Spleen (tissue), 11 donors: Measurements from ENCODE around the gene MGAT4C. TPM values are rescaled to one million over a fixed set of nuclear protein-coding genes. Genes with fewer than 3 reads are reported as not detected.

Source experiments
- DNase-seq: peaks from one replicate; pipeline ENCODE4 v3.0.0-alpha.2; 2020
- H3K27ac ChIP-seq, 8 donors: fragments of 200-600 bp; sonication (generic) in 7 of 8; 1 replicate in 4 of 8; 2 replicates in 4 of 8; pipeline versions ENCODE4 v1.5.0 to v1.8.0; 2016 to 2021; ENCODE audit warnings: inconsistent platforms in 4 of 8, mild to moderate bottlenecking in 4 of 8, moderate library complexity in 1 of 8
- H3K27me3 ChIP-seq, 7 donors: fragments of 200-600 bp; sonication (generic) in 6 of 7; replicated peaks in 1 of 7; 1 replicate in 4 of 7; 2 replicates in 3 of 7; pipeline versions ENCODE4 v1.5.0 to v1.8.0; 2016 to 2021; ENCODE audit warnings: inconsistent platforms in 3 of 7, mild to moderate bottlenecking in 1 of 7
- H3K36me3 ChIP-seq, 6 donors: fragments of 200-600 bp; sonication (generic) in 5 of 6; 1 replicate in 4 of 6; 2 replicates in 2 of 6; pipeline versions ENCODE4 v1.5.0 to v1.8.0; 2016 to 2021; ENCODE audit warnings: inconsistent platforms in 2 of 6
- H3K4me1 ChIP-seq, 6 donors: fragments of 200-600 bp; sonication (generic) in 5 of 6; 1 replicate in 3 of 6; 2 replicates in 3 of 6; pipeline versions ENCODE4 v1.5.0 to v1.8.0; 2016 to 2021; ENCODE audit warnings: inconsistent platforms in 3 of 6
- H3K4me3 ChIP-seq, 8 donors: fragments of 200-600 bp; sonication (generic) in 7 of 8; 1 replicate in 4 of 8; 2 replicates in 4 of 8; pipeline versions ENCODE4 v1.5.0 to v1.8.0; 2016 to 2021; ENCODE audit warnings: inconsistent platforms in 4 of 8, mild to moderate bottlenecking in 4 of 8, moderate library complexity in 2 of 8
- H3K9me3 ChIP-seq, 8 donors: fragments of 200-600 bp; sonication (generic) in 7 of 8; 1 replicate in 4 of 8; 2 replicates in 4 of 8; pipeline versions ENCODE4 v1.5.0 to v1.8.0; 2016 to 2021; ENCODE audit warnings: inconsistent platforms in 4 of 8
- POLR2A ChIP-seq, 3 donors: fragments of 450-650 bp; IDR thresholded peaks; one replicate each; pipeline ENCODE4 v1.5.1; 2017; ENCODE audit warnings: antibody characterized with exemption in 3 of 3, mild to moderate bottlenecking in 1 of 3
- POLR2AphosphoS5 ChIP-seq, 3 donors: sonication (generic); formaldehyde crosslinking; IDR thresholded peaks; one replicate each; pipeline ENCODE4 v1.5.1; 2017; ENCODE audit warnings: antibody characterized with exemption in 3 of 3
- WGBS, 5 donors: extraction: QIAGEN DNeasy Blood & Tissue Kit in 3 of 5; methylation state at CpG; one replicate each; pipeline versions ENCODE4 v1.1.5 to v1.1.7; 2013 to 2018; 5-methylcytosine and 5-hydroxymethylcytosine counted together
- intact Hi-C: fragments of 100-400 bp; cut with DNase I; formaldehyde crosslinking; loops from one replicate; pipeline ENCODE4 v1.15.0; 2023; ENCODE audit warnings: low total_unique reads
- polyA plus RNA-seq, 3 donors: library from polyadenylated mRNA; stranded (reverse); fragments of 200-250 nt; gene quantifications; one replicate each; pipeline ENCODE4 v1.2.1, GENCODE V29; 2013
- total RNA-seq, 7 donors: library from RNA; depleted of rRNA in 3 of 7; stranded (reverse); fragments of >200 nt in 3 of 7; fragmentation: NEBNext Ultra II Directional in 4 of 7; extraction: Animal tissue kit (Norgen Biotek cat#: 25700) in 4 of 7; gene quantifications; one replicate each; pipeline versions ENCODE4 v1.1.0 to v1.2.1, GENCODE V29; 2016 to 2021
- TF ChIP-seq, protein P1 (sequence below), 11 experiments: fragments of 200-600 bp in 7 of 11; fragments of 450-650 bp in 4 of 11; sonication (generic) in 4 of 11; IDR thresholded peaks in 8 of 11; conservative IDR thresholded peaks in 3 of 11; 1 replicate in 7 of 11; 2 replicates in 4 of 11; pipeline versions ENCODE4 v1.4.0 to v1.8.0; 2016 to 2021; ENCODE audit warnings: antibody characterized with exemption in 11 of 11, inconsistent platforms in 4 of 11, mild to moderate bottlenecking in 1 of 11
- donor health status: healthy with polysubstance abuse.
- donor health status: DM: no; HTN: no; CAD: no; lungs with moderate emphysema.
- donor health status: DM: no; HTN: no; CAD: no.
- donor health status: Bipolar disorder and iron deficiency.
- donor health status: healthy.
- donor health status: DM: no; HTN: no; CAD: no.
- donor health status: DM: yes; HTN: yes; CAD: no.

MGAT4C gene
- total and polyA plus RNA-seq, 10 donors = 0.03 TPM; not detected in 9

GRCh38 chr12:85993746-85994145 is 262.4 kb downstream of the MGAT4C start:
- H3K4me1 ChIP-seq = no peaks in the 10 kb centered on the region
- DNase-seq = no peak
- no peak overlapping the region for H3K4me3 ChIP-seq
- 77 to 88% (median 88%) methylated on average over 4 of the region's 4 CpGs for WGBS, 5 donors
- no peak overlapping the region for H3K27ac ChIP-seq
- no peaks in the 10 kb centered on the region for H3K27me3 ChIP-seq
- no peaks in the 10 kb centered on the region for H3K36me3 ChIP-seq
- TF ChIP-seq POLR2AphosphoS5 (IDR thresholded peaks at IDR 0.05) (no peak), POLR2A (IDR thresholded peaks at IDR 0.05) (no peak)
- TF ChIP-seq, protein P1, sequence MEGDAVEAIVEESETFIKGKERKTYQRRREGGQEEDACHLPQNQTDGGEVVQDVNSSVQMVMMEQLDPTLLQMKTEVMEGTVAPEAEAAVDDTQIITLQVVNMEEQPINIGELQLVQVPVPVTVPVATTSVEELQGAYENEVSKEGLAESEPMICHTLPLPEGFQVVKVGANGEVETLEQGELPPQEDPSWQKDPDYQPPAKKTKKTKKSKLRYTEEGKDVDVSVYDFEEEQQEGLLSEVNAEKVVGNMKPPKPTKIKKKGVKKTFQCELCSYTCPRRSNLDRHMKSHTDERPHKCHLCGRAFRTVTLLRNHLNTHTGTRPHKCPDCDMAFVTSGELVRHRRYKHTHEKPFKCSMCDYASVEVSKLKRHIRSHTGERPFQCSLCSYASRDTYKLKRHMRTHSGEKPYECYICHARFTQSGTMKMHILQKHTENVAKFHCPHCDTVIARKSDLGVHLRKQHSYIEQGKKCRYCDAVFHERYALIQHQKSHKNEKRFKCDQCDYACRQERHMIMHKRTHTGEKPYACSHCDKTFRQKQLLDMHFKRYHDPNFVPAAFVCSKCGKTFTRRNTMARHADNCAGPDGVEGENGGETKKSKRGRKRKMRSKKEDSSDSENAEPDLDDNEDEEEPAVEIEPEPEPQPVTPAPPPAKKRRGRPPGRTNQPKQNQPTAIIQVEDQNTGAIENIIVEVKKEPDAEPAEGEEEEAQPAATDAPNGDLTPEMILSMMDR (IDR thresholded peaks at IDR 0.05 in 8 of 11, conservative IDR thresholded peaks at IDR 0.05 in 3 of 11) = no peak
- intact Hi-C loops = no loop called here
- H3K9me3 ChIP-seq = peaks cover 0 to 73% (median 61%) of the 10 kb centered on the region in 8 donors

DNA sequence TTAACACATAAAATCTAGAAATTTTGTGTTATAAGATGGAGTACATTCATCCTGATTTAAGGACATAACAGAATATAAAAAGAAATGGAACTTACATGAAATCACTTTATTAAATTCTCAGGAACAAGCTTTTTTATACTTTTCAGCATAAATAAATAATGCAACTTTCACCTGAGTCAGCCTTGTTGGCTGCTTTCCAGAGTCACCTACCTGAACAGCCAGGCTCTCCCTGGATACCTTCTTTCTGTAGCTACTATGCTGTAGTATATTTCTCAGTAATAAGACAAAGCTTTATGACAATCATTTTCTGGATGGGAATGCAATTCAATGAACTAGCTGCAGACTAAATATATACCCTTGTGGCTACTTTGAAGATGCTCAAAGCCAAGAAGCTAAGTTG is 270.2 kb downstream of the MGAT4C start:
- TF ChIP-seq, protein P1 (IDR thresholded peaks at IDR 0.05 in 8 of 11, conservative IDR thresholded peaks at IDR 0.05 in 3 of 11) = no peak
- no peak for TF ChIP-seq POLR2A (IDR thresholded peaks at IDR 0.05)
- no peak for TF ChIP-seq POLR2AphosphoS5 (IDR thresholded peaks at IDR 0.05)
- no peaks in the 10 kb centered on the region for H3K27me3 ChIP-seq
- H3K36me3 ChIP-seq = no peaks in the 10 kb centered on the region
- H3K4me3 ChIP-seq = no peak overlapping the region
- H3K27ac ChIP-seq = no peak overlapping the region
- no peak for DNase-seq
- peaks cover 0 to 4% (median 3%) of the 10 kb centered on the region in 8 donors for H3K9me3 ChIP-seq
- intact Hi-C loops = no loop called here
- no peaks in the 10 kb centered on the region for H3K4me1 ChIP-seq

DNA sequence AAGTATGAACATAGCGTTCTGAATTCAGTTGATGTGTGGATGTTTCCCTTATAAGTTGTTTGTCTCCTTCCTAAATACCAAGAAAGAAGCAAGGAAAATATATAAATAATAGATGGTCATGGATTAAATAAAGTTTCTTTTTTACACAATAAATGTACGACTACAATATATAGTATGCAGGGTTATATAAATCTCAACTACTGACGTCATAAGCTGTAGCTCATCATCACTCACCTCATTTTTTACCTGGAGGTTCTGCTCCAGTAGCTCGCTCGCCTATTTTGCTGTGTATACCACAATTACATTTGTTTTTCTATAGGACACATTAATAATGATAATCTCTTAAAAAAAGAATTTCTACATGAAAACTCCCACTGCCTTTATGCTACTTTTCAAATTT is 272.6 kb downstream of the MGAT4C start:
- 78 to 87% (median 84%) methylated on average over 5 of the region's 5 CpGs for WGBS, 5 donors
- Histone ChIP-seq H3K27ac (no peak overlapping the region), H3K9me3 (no peaks in the 10 kb centered on the region), H3K4me1 (no peaks in the 10 kb centered on the region), H3K36me3 (no peaks in the 10 kb centered on the region), H3K4me3 (no peak overlapping the region), H3K27me3 (no peaks in the 10 kb centered on the region)
- TF ChIP-seq POLR2A (IDR thresholded peaks at IDR 0.05) = no peak
- TF ChIP-seq, protein P1 (IDR thresholded peaks at IDR 0.05 in 8 of 11, conservative IDR thresholded peaks at IDR 0.05 in 3 of 11) = no peak
- TF ChIP-seq POLR2AphosphoS5 (IDR thresholded peaks at IDR 0.05) = no peak
- no peak for DNase-seq
- intact Hi-C loops = no loop called here

DNA sequence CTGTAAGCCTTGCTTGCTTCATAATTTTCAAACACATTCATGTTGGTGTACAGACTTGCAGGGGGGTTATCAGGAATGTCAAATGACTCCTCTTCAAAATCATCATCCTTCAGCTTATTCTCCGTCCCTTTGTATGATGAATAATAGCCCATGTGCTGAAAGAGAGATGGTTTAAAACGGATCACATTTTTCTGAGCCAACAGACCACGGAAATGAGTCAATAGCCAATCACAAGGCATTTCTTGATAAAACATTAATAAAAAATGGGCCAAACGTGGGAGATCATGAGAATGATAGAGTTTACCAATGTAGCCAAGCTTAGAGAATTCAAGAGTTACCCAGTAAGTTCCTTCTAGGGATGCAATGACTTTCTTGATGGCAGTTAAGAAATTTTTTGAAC is 276.6 kb downstream of the MGAT4C start:
- intact Hi-C loops = no loop called here
- Histone ChIP-seq H3K27ac (no peak overlapping the region), H3K4me3 (no peak overlapping the region), H3K9me3 (no peaks in the 10 kb centered on the region), H3K36me3 (no peaks in the 10 kb centered on the region), H3K27me3 (no peaks in the 10 kb centered on the region), H3K4me1 (no peaks in the 10 kb centered on the region)
- 63 to 80% (median 72%) methylated on average over 4 of the region's 4 CpGs for WGBS, 5 donors
- no peak for TF ChIP-seq POLR2A (IDR thresholded peaks at IDR 0.05)
- TF ChIP-seq, protein P1 (IDR thresholded peaks at IDR 0.05 in 8 of 11, conservative IDR thresholded peaks at IDR 0.05 in 3 of 11) = no peak
- no peak for TF ChIP-seq POLR2AphosphoS5 (IDR thresholded peaks at IDR 0.05)
- DNase-seq = no peak
